ENCODE measurements around the gene PRKCQ.

PRKCQ gene

DNA sequence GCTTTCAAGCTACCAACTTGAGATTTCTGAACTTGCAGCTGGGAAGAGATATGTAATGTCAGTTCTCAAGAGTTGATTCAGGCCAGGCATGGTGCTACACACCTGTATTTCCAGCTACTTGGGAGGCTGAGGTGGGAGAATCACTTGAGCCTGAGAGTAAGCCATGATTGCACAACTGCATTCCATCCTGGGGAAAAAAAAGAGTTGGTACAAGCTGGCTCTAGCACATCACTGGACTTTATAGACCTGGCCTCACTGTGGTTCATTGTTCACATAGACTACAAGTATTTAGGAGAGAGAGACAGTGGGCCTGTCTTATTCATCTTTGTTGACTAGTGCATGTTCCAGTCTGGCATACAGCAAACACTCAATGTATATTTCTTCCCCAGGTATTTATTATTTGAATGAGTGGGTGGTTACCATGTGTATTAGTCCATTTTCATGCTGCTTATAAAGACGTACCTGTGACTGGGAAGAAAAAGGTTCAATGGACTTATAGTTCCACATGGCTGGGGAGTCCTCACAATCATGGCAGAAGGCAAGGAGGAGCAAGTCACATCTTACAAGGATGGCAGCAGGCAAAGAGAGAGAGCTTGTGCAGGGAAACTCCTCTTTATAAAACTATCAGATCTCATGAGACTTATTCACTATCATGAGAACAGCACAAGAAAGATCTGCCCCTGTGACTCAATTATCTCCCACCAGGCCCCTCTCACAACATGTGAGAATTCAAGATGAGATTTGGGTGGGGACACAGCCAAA lies 200.9 kb downstream of the PRKCQ start:
- TF ChIP-seq POLR2A (IDR thresholded peaks at IDR 0.05; ENCODE audit: low read depth, low read length): no peak
- no peak for FAIRE-seq
- no peak for DNase-seq (ENCODE audit: insufficient read length, low spot score)

Data from H54 (cell line).